ENCODE results near the gene OPCML.

- TF ChIP-seq, protein P1, sequence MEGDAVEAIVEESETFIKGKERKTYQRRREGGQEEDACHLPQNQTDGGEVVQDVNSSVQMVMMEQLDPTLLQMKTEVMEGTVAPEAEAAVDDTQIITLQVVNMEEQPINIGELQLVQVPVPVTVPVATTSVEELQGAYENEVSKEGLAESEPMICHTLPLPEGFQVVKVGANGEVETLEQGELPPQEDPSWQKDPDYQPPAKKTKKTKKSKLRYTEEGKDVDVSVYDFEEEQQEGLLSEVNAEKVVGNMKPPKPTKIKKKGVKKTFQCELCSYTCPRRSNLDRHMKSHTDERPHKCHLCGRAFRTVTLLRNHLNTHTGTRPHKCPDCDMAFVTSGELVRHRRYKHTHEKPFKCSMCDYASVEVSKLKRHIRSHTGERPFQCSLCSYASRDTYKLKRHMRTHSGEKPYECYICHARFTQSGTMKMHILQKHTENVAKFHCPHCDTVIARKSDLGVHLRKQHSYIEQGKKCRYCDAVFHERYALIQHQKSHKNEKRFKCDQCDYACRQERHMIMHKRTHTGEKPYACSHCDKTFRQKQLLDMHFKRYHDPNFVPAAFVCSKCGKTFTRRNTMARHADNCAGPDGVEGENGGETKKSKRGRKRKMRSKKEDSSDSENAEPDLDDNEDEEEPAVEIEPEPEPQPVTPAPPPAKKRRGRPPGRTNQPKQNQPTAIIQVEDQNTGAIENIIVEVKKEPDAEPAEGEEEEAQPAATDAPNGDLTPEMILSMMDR (IDR thresholded peaks at IDR 0.05): no peak
- TF ChIP-seq EP300 (IDR thresholded peaks at IDR 0.05): no peak
- no peak for TF ChIP-seq POLR2A (IDR thresholded peaks at IDR 0.05; ENCODE audit: low read depth)
- TF ChIP-seq POLR2AphosphoS5 (IDR thresholded peaks at IDR 0.05): no peak
Measured at GRCh38 chr11:133176748-133177147, 355.6 kb downstream of the OPCML start.

Data from esophagus muscularis mucosa (tissue), 4 donors.